ENCODE data around the gene FOXA2. TPM values are rescaled to one million over a fixed set of nuclear protein-coding genes. Genes with fewer than 3 reads are reported as not detected.

The FOXA2 gene
- total and polyA plus RNA-seq, 2 of the 13 experiments (the other 11 are each of a cell fraction or from before 2014, with no cell fraction given) = 8.8 to 12.2 TPM

GRCh38 chr20:22583773-22584521, 425 bp downstream of the FOXA2 start (continued):
- peak; percentile 66; the same call in 1 of the 2 replicates for TF ChIP-seq ZNF878 (CRISPR knock-in tag; IDR thresholded peaks at IDR 0.05)
- TF ChIP-seq NR1H2 (CRISPR knock-in tag; IDR thresholded peaks at IDR 0.05; ENCODE audit: borderline replicate concordance, low read depth) = no peak
- no peak for TF ChIP-seq NFIB (CRISPR knock-in tag; IDR thresholded peaks at IDR 0.05; ENCODE audit: borderline replicate concordance)
- no peak for TF ChIP-seq MAFG (CRISPR knock-in tag; IDR thresholded peaks at IDR 0.05)
- TF ChIP-seq ZNF441 (CRISPR knock-in tag; IDR thresholded peaks at IDR 0.05; ENCODE audit: borderline replicate concordance) = no peak
- no peak for TF ChIP-seq SNAPC5 (CRISPR knock-in tag; IDR thresholded peaks at IDR 0.05; ENCODE audit: borderline replicate concordance)
- no peak for TF ChIP-seq FOXO1 (CRISPR knock-in tag; IDR thresholded peaks at IDR 0.05)
- no peak for TF ChIP-seq NCOA5 (CRISPR knock-in tag; IDR thresholded peaks at IDR 0.05)
- TF ChIP-seq, protein P1, sequence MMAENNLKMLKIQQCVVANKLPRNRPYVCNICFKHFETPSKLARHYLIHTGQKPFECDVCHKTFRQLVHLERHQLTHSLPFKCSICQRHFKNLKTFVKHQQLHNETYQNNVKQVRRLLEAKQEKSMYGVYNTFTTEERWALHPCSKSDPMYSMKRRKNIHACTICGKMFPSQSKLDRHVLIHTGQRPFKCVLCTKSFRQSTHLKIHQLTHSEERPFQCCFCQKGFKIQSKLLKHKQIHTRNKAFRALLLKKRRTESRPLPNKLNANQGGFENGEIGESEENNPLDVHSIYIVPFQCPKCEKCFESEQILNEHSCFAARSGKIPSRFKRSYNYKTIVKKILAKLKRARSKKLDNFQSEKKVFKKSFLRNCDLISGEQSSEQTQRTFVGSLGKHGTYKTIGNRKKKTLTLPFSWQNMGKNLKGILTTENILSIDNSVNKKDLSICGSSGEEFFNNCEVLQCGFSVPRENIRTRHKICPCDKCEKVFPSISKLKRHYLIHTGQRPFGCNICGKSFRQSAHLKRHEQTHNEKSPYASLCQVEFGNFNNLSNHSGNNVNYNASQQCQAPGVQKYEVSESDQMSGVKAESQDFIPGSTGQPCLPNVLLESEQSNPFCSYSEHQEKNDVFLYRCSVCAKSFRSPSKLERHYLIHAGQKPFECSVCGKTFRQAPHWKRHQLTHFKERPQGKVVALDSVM (CRISPR knock-in tag; IDR thresholded peaks at IDR 0.05) = peak; percentile 55; the same call in 1 of the 2 replicates
- no peak for TF ChIP-seq ZNF235 (CRISPR knock-in tag; IDR thresholded peaks at IDR 0.05; ENCODE audit: borderline replicate concordance)
- TF ChIP-seq HNF1A (IDR thresholded peaks at IDR 0.05; ENCODE audit: low read depth) = peak; percentile 88
- peak; percentile 95 for TF ChIP-seq HNF1A (CRISPR knock-in tag; IDR thresholded peaks at IDR 0.05; ENCODE audit: borderline replicate concordance)
- TF ChIP-seq NFE2L1 (CRISPR knock-in tag; IDR thresholded peaks at IDR 0.05; ENCODE audit: borderline replicate concordance) = no peak
- TF ChIP-seq SOX13 (IDR thresholded peaks at IDR 0.05) = peak; percentile 67
- peak in 1 of 2 experiments; percentile 58; a peak in 1 of 4 replicates for TF ChIP-seq SOX13 (CRISPR knock-in tag; conservative IDR thresholded peaks at IDR 0.05 in 1 of 2, IDR thresholded peaks at IDR 0.05 in 1 of 2)
- TF ChIP-seq ZNF251 (CRISPR knock-in tag; IDR thresholded peaks at IDR 0.05) = no peak
- no peak for TF ChIP-seq ZNF563 (CRISPR knock-in tag; IDR thresholded peaks at IDR 0.05)
- peak; percentile 35; the same call in 1 of the 2 replicates for TF ChIP-seq SIN3B (IDR thresholded peaks at IDR 0.05; ENCODE audit: low read length)
- TF ChIP-seq SRSF1 (optimal IDR thresholded peaks at IDR 0.05; ENCODE audit: low read depth, low read length) = no peak
- TF ChIP-seq ARNT2 (CRISPR knock-in tag; IDR thresholded peaks at IDR 0.05; ENCODE audit: low read depth) = peak; percentile 72; the same call in 1 of the 2 replicates
- peak; percentile 92 for TF ChIP-seq TMF1 (CRISPR knock-in tag; IDR thresholded peaks at IDR 0.05; ENCODE audit: low read depth)
- no peak for TF ChIP-seq KAT2B (IDR thresholded peaks at IDR 0.05; ENCODE audit: borderline replicate concordance, low read depth, low read length)
- peak; percentile 8; the same call in 1 of the 2 replicates for TF ChIP-seq RARG (CRISPR knock-in tag; IDR thresholded peaks at IDR 0.05; ENCODE audit: low read depth)
- no peak for TF ChIP-seq ZNF547 (CRISPR knock-in tag; IDR thresholded peaks at IDR 0.05)
